ENCODE data around the gene NPTX1. TPM values are rescaled to one million over a fixed set of nuclear protein-coding genes. Genes with fewer than 3 reads are reported as not detected.

The NPTX1 gene
- total and polyA plus RNA-seq, 2 experiments from 2014 or later, result not detected

- H3K27me3 ChIP-seq, result peaks cover 99% of the 10 kb centered on the region
- H3K9me3 ChIP-seq (ENCODE audit: low read depth), result no peaks in the 10 kb centered on the region
- peaks cover 3% of the 10 kb centered on the region for H3K4me1 ChIP-seq (ENCODE audit: low read depth)
- H3K27ac ChIP-seq, result no peak overlapping the region
- no peak for TF ChIP-seq CTCF (IDR thresholded peaks at IDR 0.05; ENCODE audit: low read depth, low read length)
- no peaks in the 10 kb centered on the region for H3K36me3 ChIP-seq
- H3K4me3 ChIP-seq, result no peak overlapping the region
- DNase-seq (ENCODE audit: low read depth in 1 of 2, low spot score in 1 of 2), result no peak
Measured at GRCh38 chr17:80471922-80472321, 4.5 kb downstream of the NPTX1 start.

- no peak for TF ChIP-seq CTCF (IDR thresholded peaks at IDR 0.05; ENCODE audit: low read depth, low read length)
- Histone ChIP-seq H3K4me3 (no peak overlapping the region), H3K27me3 (peaks cover 99% of the 10 kb centered on the region)
Measured at GRCh38 chr17:80470603-80471002, 5.8 kb downstream of the NPTX1 start.

GRCh38 chr17:80469667-80470066 is 6.7 kb downstream of the NPTX1 start:
- TF ChIP-seq CTCF (IDR thresholded peaks at IDR 0.05; ENCODE audit: low read depth, low read length), result no peak
- Histone ChIP-seq H3K36me3 (no peaks in the 10 kb centered on the region), H3K4me1 (ENCODE audit: low read depth) (no peaks in the 10 kb centered on the region), H3K9me3 (ENCODE audit: low read depth) (no peaks in the 10 kb centered on the region), H3K27me3 (peaks cover 99% of the 10 kb centered on the region), H3K4me3 (no peak overlapping the region), H3K27ac (no peak overlapping the region)
- no peak for DNase-seq (ENCODE audit: low read depth in 1 of 2, low spot score in 1 of 2)

More at GRCh38 chr17:80470603-80471002, 5.8 kb downstream of the NPTX1 start:
- Histone ChIP-seq H3K9me3 (ENCODE audit: low read depth) (no peaks in the 10 kb centered on the region), H3K27ac (no peak overlapping the region), H3K4me1 (ENCODE audit: low read depth) (no peaks in the 10 kb centered on the region), H3K36me3 (no peaks in the 10 kb centered on the region)
- no peak for DNase-seq (ENCODE audit: low read depth in 1 of 2, low spot score in 1 of 2)

- Histone ChIP-seq H3K27me3 (peaks cover 99% of the 10 kb centered on the region), H3K9me3 (ENCODE audit: low read depth) (no peaks in the 10 kb centered on the region), H3K36me3 (no peaks in the 10 kb centered on the region), H3K4me3 (no peak overlapping the region), H3K27ac (no peak overlapping the region), H3K4me1 (ENCODE audit: low read depth) (no peaks in the 10 kb centered on the region)
- TF ChIP-seq CTCF (IDR thresholded peaks at IDR 0.05; ENCODE audit: low read depth, low read length), result no peak
- DNase-seq (ENCODE audit: low read depth in 1 of 2, low spot score in 1 of 2), result no peak
Measured at GRCh38 chr17:80468781-80469493, 7.5 kb downstream of the NPTX1 start.

- Histone ChIP-seq H3K36me3 (no peaks in the 10 kb centered on the region), H3K4me1 (ENCODE audit: low read depth) (no peaks in the 10 kb centered on the region), H3K9me3 (ENCODE audit: low read depth) (no peaks in the 10 kb centered on the region), H3K4me3 (no peak overlapping the region), H3K27ac (no peak overlapping the region), H3K27me3 (peaks cover 99% of the 10 kb centered on the region)
- TF ChIP-seq CTCF (IDR thresholded peaks at IDR 0.05; ENCODE audit: low read depth, low read length), result no peak
- peak in 1 of 2 donors; percentile 75 for DNase-seq (ENCODE audit: low read depth in 1 of 2, low spot score in 1 of 2)
Measured at GRCh38 chr17:80468242-80468641, 8.2 kb downstream of the NPTX1 start.

Measured in cardiac muscle cell (in vitro differentiated cells and primary cell).